K562 (cell line): ENCODE results near the gene SEC31A. TPM values are rescaled to one million over a fixed set of nuclear protein-coding genes. Genes with fewer than 3 reads are reported as not detected.

ENCODE experiments used
- ATAC-seq: fragments of 200-7000 bp; cut with Tn5 transposase; 3 replicates; pipeline ENCODE4 v1.9.1; 2020; ENCODE audit warnings: moderate library complexity
- BruUV-seq: library from RNA; stranded (reverse); fragments of 400-500 nt; replicated peaks from 2 replicates; lab custom pipeline; 2021; lab: Mats Ljungman, UMichigan
- CTCF ChIA-PET: fragments of 300-600 bp; formaldehyde crosslinking; extraction: SDS; loops from one replicate; lab custom pipeline; 2021; ENCODE audit warnings: low intra/inter-chr PET ratio; lab: Yijun Ruan, JAX
- POLR2A ChIA-PET: fragments of 300-600, 350-650 bp; sonication (Branson Sonifier 250); formaldehyde crosslinking; extraction: SDS; loops from one replicate; lab custom pipeline; 2021; ENCODE audit warnings: antibody characterized with exemption, inconsistent platforms; lab: Yijun Ruan, JAX
- DNase-seq, 4 experiments: peaks; one replicate each; pipeline versions ENCODE4 v3.0.0 to v3.0.0-alpha.2; 2011 to 2018; ENCODE audit warnings: low spot score in 3 of 4, mixed read lengths in 3 of 4; ENCODE audit errors: extremely low read depth in 1 of 4
- FAIRE-seq: peaks from 2 replicates; lab custom pipeline; 2011; peaks lifted over from hg19 to GRCh38; lab: Jason Lieb, UNC
- H2AFZ ChIP-seq: 2 replicates; pipeline ENCODE4 v1.6.0; 2011; ENCODE audit warnings: low read depth, low read length, control low read depth, inconsistent platforms
- H3K27ac ChIP-seq: fragments of 200-600 bp; 3 replicates; pipeline ENCODE4 v1.8.0; 2011; ENCODE audit warnings: low read depth, mild to moderate bottlenecking, control low read depth, inconsistent platforms, low read length, moderate library complexity, mixed read lengths; ENCODE audit errors: extremely low read depth
- H3K27me3 ChIP-seq, 2 experiments: fragments of 300-600 bp in 1 of 2; 2 replicates in 1 of 2; 3 replicates in 1 of 2; pipeline versions ENCODE4 v1.6.0 to v1.8.0; 2011; ENCODE audit warnings: inconsistent platforms in 2 of 2, low read length in 2 of 2, mild to moderate bottlenecking in 1 of 2, mixed read lengths in 1 of 2, moderate library complexity in 1 of 2; ENCODE audit not compliant: control insufficient read depth in 2 of 2, insufficient read depth in 2 of 2
- H3K36me3 ChIP-seq: fragments of 300-600 bp; 3 replicates; pipeline ENCODE4 v1.8.0; 2011; ENCODE audit warnings: mild to moderate bottlenecking, low read length, inconsistent platforms; ENCODE audit not compliant: control insufficient read depth, insufficient read depth
- H3K4me1 ChIP-seq, 2 experiments: fragments of 200-600 bp in 1 of 2; replicated peaks in 1 of 2; 2 replicates in 1 of 2; 3 replicates in 1 of 2; pipeline versions ENCODE4 v1.5.1 to v1.8.0; 2011; ENCODE audit warnings: inconsistent platforms in 2 of 2, low read length in 2 of 2, mild to moderate bottlenecking in 1 of 2, mixed read lengths in 1 of 2, moderate library complexity in 1 of 2; ENCODE audit not compliant: control insufficient read depth in 2 of 2, insufficient read depth in 2 of 2
- H3K4me2 ChIP-seq: 2 replicates; pipeline ENCODE4 v1.6.1; 2011; ENCODE audit warnings: low read length, control low read depth, inconsistent platforms, mixed read lengths; ENCODE audit not compliant: insufficient read depth
- H3K4me3 ChIP-seq: fragments of 200-600 bp; sonication (generic), shearing (Covaris generic); 2 replicates; pipeline ENCODE4 v1.5.1; 2016; ENCODE audit warnings: control low read depth, inconsistent platforms
- H3K79me2 ChIP-seq: fragments of 200-600 bp; 3 replicates; pipeline ENCODE4 v1.8.0; 2011; ENCODE audit warnings: low read length, inconsistent platforms; ENCODE audit not compliant: control insufficient read depth, insufficient read depth
- H3K9ac ChIP-seq, 2 experiments: 2 replicates each; pipeline versions ENCODE4 v1.6.0 to v1.6.1; 2011; ENCODE audit warnings: low read depth in 2 of 2, low read length in 2 of 2, control low read depth in 1 of 2, inconsistent platforms in 1 of 2, mild to moderate bottlenecking in 1 of 2, mixed read lengths in 1 of 2; ENCODE audit not compliant: insufficient read depth in 1 of 2
- H3K9me1 ChIP-seq: one replicate; pipeline ENCODE4 v1.6.0; 2011; ENCODE audit warnings: inconsistent platforms, mild to moderate bottlenecking, low read length, moderate library complexity; ENCODE audit not compliant: control insufficient read depth, insufficient read depth
- H3K9me3 ChIP-seq: replicated peaks from 2 replicates; pipeline ENCODE4 v1.5.1; 2011; ENCODE audit warnings: low read depth, low read length, inconsistent platforms; ENCODE audit not compliant: control insufficient read depth, insufficient read depth
- H4K20me1 ChIP-seq: replicated peaks from 2 replicates; pipeline ENCODE4 v1.6.1; 2011; ENCODE audit warnings: low read length, inconsistent platforms, mixed read lengths; ENCODE audit not compliant: control insufficient read depth, insufficient read depth
- ARID2 ChIP-seq: fragments of 450-650 bp; IDR thresholded peaks from 2 replicates; pipeline ENCODE4 v1.6.1; 2017; ENCODE audit warnings: antibody characterized with exemption, mild to moderate bottlenecking
- ATF1 ChIP-seq, 2 experiments: fragments of 450-650 bp in 1 of 2; IDR thresholded peaks; 2 replicates each; pipeline ENCODE4 v1.6.1; 2016; ENCODE audit warnings: missing compliant biosample characterization in 1 of 2, missing genetic modification characterization in 1 of 2
- BCOR ChIP-seq: fragments of 450-650 bp; IDR thresholded peaks from 2 replicates; pipeline ENCODE4 v1.6.1; 2016
- CREM ChIP-seq: IDR thresholded peaks from 2 replicates; pipeline ENCODE4 v1.6.1; 2014; ENCODE audit warnings: antibody characterized with exemption, low read depth
- HSF4 ChIP-seq: fragments of 250-450 bp; sonication (Bioruptor Pico); IDR thresholded peaks from 2 replicates; pipeline ENCODE4 v2.1.2; 2022; ENCODE audit warnings: mild to moderate bottlenecking, moderate library complexity, borderline replicate concordance
- ILK ChIP-seq: fragments of 450-650 bp; IDR thresholded peaks from 2 replicates; pipeline ENCODE4 v1.6.1; 2016; ENCODE audit warnings: missing genetic modification characterization, low read depth, mild to moderate bottlenecking, missing compliant biosample characterization, moderate library complexity, borderline replicate concordance
- KHSRP ChIP-seq: fragments of 450-650 bp; IDR thresholded peaks from 2 replicates; pipeline ENCODE4 v1.6.1; 2017
- NFRKB ChIP-seq: fragments of 450-650 bp; IDR thresholded peaks from 2 replicates; pipeline ENCODE4 v1.6.1; 2016; ENCODE audit warnings: low read depth
- NR1H2 ChIP-seq: sonication (generic); formaldehyde crosslinking; IDR thresholded peaks from 2 replicates; pipeline ENCODE4 v1.4.0; 2020; ENCODE audit warnings: mild to moderate bottlenecking, missing genetic modification reagents
- NUFIP1 ChIP-seq: fragments of 450-650 bp; IDR thresholded peaks from 2 replicates; pipeline ENCODE4 v1.6.1; 2018; ENCODE audit not compliant: partially characterized antibody
- RBFOX2 ChIP-seq: fragments of 200-400 bp; formaldehyde crosslinking; IDR thresholded peaks from 2 replicates; pipeline ENCODE4 v1.6.1; 2017; ENCODE audit warnings: low read depth, mild to moderate bottlenecking, low read length, moderate library complexity
- RBM17 ChIP-seq: fragments of 200-400 bp; formaldehyde crosslinking; IDR thresholded peaks from 2 replicates; pipeline ENCODE4 v1.6.1; 2017; ENCODE audit warnings: low read depth, mild to moderate bottlenecking, low read length, borderline replicate concordance
- TAF15 ChIP-seq: fragments of 200-400 bp; formaldehyde crosslinking; IDR thresholded peaks from 2 replicates; pipeline ENCODE4 v1.6.1; 2017; ENCODE audit warnings: mild to moderate bottlenecking, low read depth, low read length, moderate library complexity
- ZKSCAN3 ChIP-seq: fragments of 250-450 bp; sonication (Bioruptor Pico); IDR thresholded peaks from 2 replicates; pipeline ENCODE4 v1.4.0; 2020
- ZNF133 ChIP-seq: fragments of 250-450 bp; sonication (Bioruptor Pico); IDR thresholded peaks from 2 replicates; pipeline ENCODE4 v1.4.0; 2020; ENCODE audit warnings: mild to moderate bottlenecking
- ZNF184 ChIP-seq: sonication (generic); formaldehyde crosslinking; IDR thresholded peaks from 2 replicates; pipeline ENCODE4 v1.5.0; 2020; ENCODE audit warnings: missing genetic modification reagents
- WGBS: fragments of 100-300 bp; shearing (Covaris generic); methylation state at CpG from one replicate; pipeline ENCODE4 v1.1.6; 2016; ENCODE audit warnings: low coverage, mixed read lengths; ENCODE audit not compliant: insufficient coverage; ENCODE audit errors: missing lambda C conversion rate; 5-methylcytosine and 5-hydroxymethylcytosine counted together
- in situ Hi-C: fragments of 300-500 bp; cut with MboI; formaldehyde crosslinking; loops from 4 replicates; pipeline ENCODE4 v1.15.0; 2018; ENCODE audit warnings: inconsistent platforms, mixed read lengths
- intact Hi-C: fragments of 100-400 bp; cut with micrococcal nuclease; formaldehyde crosslinking; loops from 2 replicates; pipeline ENCODE4 v1.14.2; 2022
- polyA plus RNA-seq, 8 experiments: library from polyadenylated mRNA; depleted of rRNA in 4 of 8; stranded (reverse) in 5 of 8; unstranded in 3 of 8; fragments of >200 nt; fragmentation: Nextera tagmentation in 2 of 8; fragmentation: Illumina TruSeq in 1 of 8; extraction: Ambion mirVana in 2 of 8; extraction: Trizol in 1 of 8; gene quantifications; 2 replicates each; pipeline versions ENCODE4 v1.2.1 to v1.2.3, GENCODE V29; 2011 to 2014; ENCODE audit warnings: inconsistent platforms in 1 of 8, missing spikeins in 1 of 8
- total RNA-seq, 7 experiments: library from RNA; depleted of rRNA in 6 of 7; stranded (reverse); fragments of >200 nt in 6 of 7; fragmentation: Illumina TruSeq in 2 of 7; extraction: Trizol in 2 of 7; gene quantifications; 2 replicates each; pipeline versions ENCODE4 v1.2.1 to v1.2.3, GENCODE V29; 2011 to 2021; ENCODE audit warnings: low replicate concordance in 1 of 7
- TF ChIP-seq, protein P1 (sequence below): fragments of 250-450 bp; sonication (Bioruptor Pico); IDR thresholded peaks from 2 replicates; pipeline ENCODE4 v1.8.0; 2021; ENCODE audit warnings: moderate library complexity, mild to moderate bottlenecking, inconsistent platforms

The SEC31A gene
- total and polyA plus RNA-seq, 9 of the 15 experiments (the other 6 are each of a cell fraction or from before 2014, with no cell fraction given): 78.9 to 241 (median 173) TPM

- no peak for TF ChIP-seq ZNF133 (CRISPR knock-in tag)
These were observed 22.4 kb upstream of the SEC31A start (continued) for GRCh38 chr4:82913305-82913704.

DNA sequence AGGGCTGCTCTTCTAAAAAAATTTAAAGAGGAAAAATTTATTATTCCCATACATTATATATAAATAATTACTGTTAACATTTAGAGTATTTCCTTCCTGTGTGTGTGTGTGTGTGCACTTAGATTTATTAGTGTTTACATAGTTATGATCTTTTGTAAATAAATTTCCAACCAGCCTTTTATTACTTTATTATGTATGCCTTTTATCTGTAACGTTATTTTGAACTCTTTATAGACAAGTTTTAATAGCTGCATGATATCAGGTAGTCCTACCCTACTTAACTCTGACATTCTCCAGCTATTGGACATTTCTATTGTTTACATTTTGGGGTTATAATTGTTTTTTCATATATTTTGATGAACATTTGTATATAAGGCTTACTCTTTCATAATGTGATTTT is 18.4 kb upstream of the SEC31A start:
- H3K27me3 ChIP-seq: no peaks in the 10 kb centered on the region
- H2AFZ ChIP-seq: no peak overlapping the region
- no peaks in the 10 kb centered on the region for H3K9me1 ChIP-seq
- intact Hi-C loops (no loop called here), in situ Hi-C loops (no loop called here)
- WGBS: 53% methylated on average over 1 of the region's 1 CpG
- peaks cover 6% of the 10 kb centered on the region; the same call in 1 of the 3 replicates for H3K36me3 ChIP-seq
- no peaks in the 10 kb centered on the region for H4K20me1 ChIP-seq
- peaks cover 0 to 4% of the 10 kb centered on the region in 2 experiments; a peak in 1 of 5 replicates for H3K4me1 ChIP-seq
- no peak overlapping the region for H3K4me3 ChIP-seq
- no peak overlapping the region for H3K4me2 ChIP-seq
- ATAC-seq: no peak
- CTCF ChIA-PET: no interaction called here
- TF ChIP-seq ARID2: no peak
- TF ChIP-seq CREM: no peak
- TF ChIP-seq ILK: no peak
- no peak for TF ChIP-seq HSF4 (CRISPR knock-in tag)
- TF ChIP-seq ATF1 (CRISPR knock-in tag; IDR thresholded peaks at IDR 0.05): no peak
- no peak for TF ChIP-seq ATF1 (tag; IDR thresholded peaks at IDR 0.05)
- no peak for TF ChIP-seq TAF15
- no peak for TF ChIP-seq NUFIP1
- no peak for TF ChIP-seq NR1H2 (CRISPR knock-in tag)
- TF ChIP-seq, protein P1, sequence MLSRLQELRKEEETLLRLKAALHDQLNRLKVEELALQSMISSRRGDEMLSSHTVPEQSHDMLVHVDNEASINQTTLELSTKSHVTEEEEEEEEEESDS (CRISPR knock-in tag): no peak
- no peak for TF ChIP-seq ZNF184 (CRISPR knock-in tag)
- TF ChIP-seq RBM17: no peak
- TF ChIP-seq KHSRP: no peak
- no peak for TF ChIP-seq NFRKB
- TF ChIP-seq RBFOX2: no peak
- no peak for TF ChIP-seq BCOR
- TF ChIP-seq ZKSCAN3 (CRISPR knock-in tag): no peak
- DNase-seq: no peak
- no peak overlapping the region for H3K27ac ChIP-seq
- POLR2A ChIA-PET: interaction anchor here (0.9 kb wide), 1 partner anchor 8 kb away, joined by 3 read pairs; the partner anchor contains the start of gene THAP9
- H3K9ac ChIP-seq: no peak overlapping the region
- no peaks in the 10 kb centered on the region for H3K9me3 ChIP-seq
- H3K79me2 ChIP-seq: no peaks in the 10 kb centered on the region
- no peak for FAIRE-seq
- no TSS peak for BruUV-seq
